Measurements from ENCODE around the gene CSK.

GRCh38 chr15:74798388-74799254 is 16.7 kb downstream of the CSK start:
- TF ChIP-seq, protein P1, sequence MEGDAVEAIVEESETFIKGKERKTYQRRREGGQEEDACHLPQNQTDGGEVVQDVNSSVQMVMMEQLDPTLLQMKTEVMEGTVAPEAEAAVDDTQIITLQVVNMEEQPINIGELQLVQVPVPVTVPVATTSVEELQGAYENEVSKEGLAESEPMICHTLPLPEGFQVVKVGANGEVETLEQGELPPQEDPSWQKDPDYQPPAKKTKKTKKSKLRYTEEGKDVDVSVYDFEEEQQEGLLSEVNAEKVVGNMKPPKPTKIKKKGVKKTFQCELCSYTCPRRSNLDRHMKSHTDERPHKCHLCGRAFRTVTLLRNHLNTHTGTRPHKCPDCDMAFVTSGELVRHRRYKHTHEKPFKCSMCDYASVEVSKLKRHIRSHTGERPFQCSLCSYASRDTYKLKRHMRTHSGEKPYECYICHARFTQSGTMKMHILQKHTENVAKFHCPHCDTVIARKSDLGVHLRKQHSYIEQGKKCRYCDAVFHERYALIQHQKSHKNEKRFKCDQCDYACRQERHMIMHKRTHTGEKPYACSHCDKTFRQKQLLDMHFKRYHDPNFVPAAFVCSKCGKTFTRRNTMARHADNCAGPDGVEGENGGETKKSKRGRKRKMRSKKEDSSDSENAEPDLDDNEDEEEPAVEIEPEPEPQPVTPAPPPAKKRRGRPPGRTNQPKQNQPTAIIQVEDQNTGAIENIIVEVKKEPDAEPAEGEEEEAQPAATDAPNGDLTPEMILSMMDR (IDR thresholded peaks at IDR 0.05), result peak in 1 of 6 experiments; percentile 35
- TF ChIP-seq POLR2A (IDR thresholded peaks at IDR 0.05), result no peak

Data from esophagus squamous epithelium (tissue), 4 donors.